K562 (cell line): ENCODE data around the gene ZCCHC3. TPM values are rescaled to one million over a fixed set of nuclear protein-coding genes. Genes with fewer than 3 reads are reported as not detected.
A peak's percentile ranks its signal among the peaks of the same experiment; 100 is the strongest.

Experiments
- ARID3B ChIP-seq: fragments of 250-450 bp; sonication (Bioruptor Pico); IDR thresholded peaks from 2 replicates; pipeline ENCODE4 v1.4.0; 2020; ENCODE audit warnings: borderline replicate concordance
- CHD2 ChIP-seq: IDR thresholded peaks from 2 replicates; pipeline ENCODE4 v1.6.1; 2011; ENCODE audit warnings: low read depth, low read length
- E2F3 ChIP-seq: fragments of 250-450 bp; sonication (Bioruptor Pico); IDR thresholded peaks from 2 replicates; pipeline ENCODE4 v1.4.0; 2020; ENCODE audit warnings: mild to moderate bottlenecking
- EGR1 ChIP-seq: fragments of 450-650 bp; conservative IDR thresholded peaks from 2 replicates; pipeline ENCODE4 v1.6.1; 2017; ENCODE audit warnings: mild to moderate bottlenecking
- ERF ChIP-seq: fragments of 450-650 bp; formaldehyde crosslinking; IDR thresholded peaks from 2 replicates; pipeline ENCODE4 v1.4.0; 2020; ENCODE audit warnings: mild to moderate bottlenecking, mixed read lengths
- EZH2 ChIP-seq: IDR thresholded peaks from 2 replicates; pipeline ENCODE4 v1.6.1; 2012; ENCODE audit warnings: low read depth, mild to moderate bottlenecking, inconsistent platforms, low read length, borderline replicate concordance
- FOXA1 ChIP-seq: fragments of 450-650 bp; IDR thresholded peaks from 2 replicates; pipeline ENCODE4 v1.6.1; 2016; ENCODE audit warnings: mild to moderate bottlenecking, borderline replicate concordance
- FOXK1 ChIP-seq: sonication (generic); formaldehyde crosslinking; IDR thresholded peaks from 2 replicates; pipeline ENCODE4 v1.8.0; 2022; ENCODE audit warnings: missing genetic modification reagents, mild to moderate bottlenecking, borderline replicate concordance
- HEY1 ChIP-seq: fragments of 250-450 bp; sonication (Bioruptor Pico); IDR thresholded peaks from 2 replicates; pipeline ENCODE4 v1.5.0; 2020; ENCODE audit warnings: mild to moderate bottlenecking, moderate library complexity, borderline replicate concordance
- HOMEZ ChIP-seq: fragments of 250-450 bp; sonication (Bioruptor Pico); IDR thresholded peaks from 2 replicates; pipeline ENCODE4 v1.4.0; 2020; ENCODE audit warnings: mild to moderate bottlenecking, moderate library complexity
- JUN ChIP-seq, 2 experiments: sonication (generic) in 1 of 2; formaldehyde crosslinking in 1 of 2; IDR thresholded peaks; 2 replicates each; pipeline versions ENCODE4 v1.6.1 to v1.8.0; 2012 to 2022; ENCODE audit warnings: borderline replicate concordance in 2 of 2, mild to moderate bottlenecking in 2 of 2, improper control_type of control experiment in 1 of 2, low read depth in 1 of 2, low read length in 1 of 2, missing genetic modification reagents in 1 of 2
- MECOM ChIP-seq: fragments of 250-450 bp; sonication (Bioruptor Pico); IDR thresholded peaks from 2 replicates; pipeline ENCODE4 v1.8.0; 2022; ENCODE audit warnings: inconsistent platforms
- MYBL2 ChIP-seq, 2 experiments: fragments of 450-650 bp in 1 of 2; sonication (generic) in 1 of 2; formaldehyde crosslinking in 1 of 2; IDR thresholded peaks; 2 replicates each; pipeline versions ENCODE4 v1.6.1 to v1.8.1; 2017 to 2022; ENCODE audit warnings: borderline replicate concordance in 1 of 2, inconsistent platforms in 1 of 2, low read depth in 1 of 2, mild to moderate bottlenecking in 1 of 2, missing genetic modification reagents in 1 of 2, moderate library complexity in 1 of 2
- POLR2AphosphoS5 ChIP-seq: IDR thresholded peaks from 2 replicates; pipeline ENCODE4 v1.6.1; 2011; ENCODE audit warnings: mild to moderate bottlenecking, low read depth, low read length, moderate library complexity; ENCODE audit not compliant: control insufficient read depth, insufficient read depth
- PTBP1 ChIP-seq: fragments of 200-400 bp; formaldehyde crosslinking; IDR thresholded peaks from 2 replicates; pipeline ENCODE4 v1.6.1; 2017; ENCODE audit warnings: low read depth, low read length
- SMAD2 ChIP-seq: fragments of 150-350 bp; IDR thresholded peaks from 2 replicates; pipeline ENCODE4 v1.6.1; 2014; ENCODE audit warnings: low read depth, mild to moderate bottlenecking, low read length
- USF1 ChIP-seq: sonication (generic); formaldehyde crosslinking; IDR thresholded peaks from 2 replicates; pipeline ENCODE4 v1.9.0; 2022; ENCODE audit warnings: mild to moderate bottlenecking, missing genetic modification reagents
- WHSC1 ChIP-seq: IDR thresholded peaks from one replicate; pipeline ENCODE4 v1.6.1; 2012; ENCODE audit warnings: low read length, control low read depth, inconsistent platforms
- ZKSCAN1 ChIP-seq: fragments of 150-350 bp; IDR thresholded peaks from 2 replicates; pipeline ENCODE4 v1.6.1; 2016; ENCODE audit warnings: low read depth, low read length
- ZNF347 ChIP-seq: fragments of 450-650 bp; formaldehyde crosslinking; IDR thresholded peaks from 2 replicates; pipeline ENCODE4 v1.4.0; 2020; ENCODE audit warnings: low read depth, mild to moderate bottlenecking, moderate library complexity
- ZNF398 ChIP-seq: fragments of 250-450 bp; sonication (Bioruptor Pico); IDR thresholded peaks from 2 replicates; pipeline ENCODE4 v1.8.0; 2021; ENCODE audit warnings: moderate library complexity, mild to moderate bottlenecking, inconsistent platforms
- ZZZ3 ChIP-seq: fragments of 450-650 bp; IDR thresholded peaks from 2 replicates; pipeline ENCODE4 v1.6.1; 2016; ENCODE audit warnings: antibody characterized with exemption, mild to moderate bottlenecking, moderate library complexity
- polyA plus RNA-seq, 8 experiments: library from polyadenylated mRNA; depleted of rRNA in 4 of 8; stranded (reverse) in 5 of 8; unstranded in 3 of 8; fragments of >200 nt; fragmentation: Nextera tagmentation in 2 of 8; fragmentation: Illumina TruSeq in 1 of 8; extraction: Ambion mirVana in 2 of 8; extraction: Trizol in 1 of 8; gene quantifications; 2 replicates each; pipeline versions ENCODE4 v1.2.1 to v1.2.3, GENCODE V29; 2011 to 2014; ENCODE audit warnings: inconsistent platforms in 1 of 8, missing spikeins in 1 of 8
- total RNA-seq, 7 experiments: library from RNA; depleted of rRNA in 6 of 7; stranded (reverse); fragments of >200 nt in 6 of 7; fragmentation: Illumina TruSeq in 2 of 7; extraction: Trizol in 2 of 7; gene quantifications; 2 replicates each; pipeline versions ENCODE4 v1.2.1 to v1.2.3, GENCODE V29; 2011 to 2021; ENCODE audit warnings: low replicate concordance in 1 of 7

Gene ZCCHC3
- total and polyA plus RNA-seq, 9 of the 15 experiments (the other 6 are each of a cell fraction or from before 2014, with no cell fraction given) = 2.8 to 23.3 (median 16.5) TPM

- TF ChIP-seq HOMEZ (CRISPR knock-in tag) (no peak), CHD2 (no peak), FOXA1 (no peak), JUN (IDR thresholded peaks at IDR 0.05; ENCODE audit: borderline replicate concordance, low read depth, low read length) (no peak), JUN (CRISPR knock-in tag; IDR thresholded peaks at IDR 0.05; ENCODE audit: borderline replicate concordance) (no peak), ERF (CRISPR knock-in tag) (0 out of 2 replicates have a peak, but pooled peaks have one; percentile 16), WHSC1 (no peak), SMAD2 (no peak), POLR2AphosphoS5 (no peak), PTBP1 (no peak), MECOM (CRISPR knock-in tag) (no peak), ZNF398 (CRISPR knock-in tag) (no peak), ZKSCAN1 (no peak), E2F3 (0 out of 2 replicates have a peak, but pooled peaks have one; percentile 41), ZZZ3 (no peak), ARID3B (no peak), USF1 (CRISPR knock-in tag) (no peak), EZH2 (no peak), ZNF347 (CRISPR knock-in tag) (no peak), HEY1 (CRISPR knock-in tag) (no peak), EGR1 (peak; percentile 59), FOXK1 (no peak; the same call in 1 of the 2 replicates), MYBL2 (IDR thresholded peaks at IDR 0.05; ENCODE audit: low read depth) (no peak), MYBL2 (CRISPR knock-in tag; IDR thresholded peaks at IDR 0.05; ENCODE audit: borderline replicate concordance) (no peak)
These were observed 27.9 kb downstream of the ZCCHC3 start, which contains the start of gene SOX12 (continued) for GRCh38 chr20:325045-325888.
